ENCODE measurements around the gene PCMTD2.

The PCMTD2 gene

DNA sequence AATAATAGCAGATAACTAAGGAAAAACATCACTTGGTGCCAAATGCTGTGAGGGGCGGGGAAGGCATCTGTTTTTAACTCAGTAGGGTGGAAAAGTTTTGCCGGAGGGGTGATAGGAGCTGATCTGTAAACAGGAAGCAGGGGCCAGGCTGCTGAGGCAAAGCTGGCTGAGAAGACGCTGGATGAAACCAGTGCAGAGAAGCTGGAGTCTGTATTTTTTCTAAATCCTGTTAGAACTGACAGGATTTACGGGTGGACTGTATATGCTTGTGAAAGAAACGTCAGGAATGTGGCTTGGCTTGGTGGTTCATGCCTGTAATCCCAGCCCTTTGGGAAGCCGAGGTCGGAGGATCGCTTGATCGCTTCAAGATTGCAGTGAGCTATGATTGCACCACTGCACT, 5.6 kb downstream of the PCMTD2 start:
- TF ChIP-seq, protein P1, sequence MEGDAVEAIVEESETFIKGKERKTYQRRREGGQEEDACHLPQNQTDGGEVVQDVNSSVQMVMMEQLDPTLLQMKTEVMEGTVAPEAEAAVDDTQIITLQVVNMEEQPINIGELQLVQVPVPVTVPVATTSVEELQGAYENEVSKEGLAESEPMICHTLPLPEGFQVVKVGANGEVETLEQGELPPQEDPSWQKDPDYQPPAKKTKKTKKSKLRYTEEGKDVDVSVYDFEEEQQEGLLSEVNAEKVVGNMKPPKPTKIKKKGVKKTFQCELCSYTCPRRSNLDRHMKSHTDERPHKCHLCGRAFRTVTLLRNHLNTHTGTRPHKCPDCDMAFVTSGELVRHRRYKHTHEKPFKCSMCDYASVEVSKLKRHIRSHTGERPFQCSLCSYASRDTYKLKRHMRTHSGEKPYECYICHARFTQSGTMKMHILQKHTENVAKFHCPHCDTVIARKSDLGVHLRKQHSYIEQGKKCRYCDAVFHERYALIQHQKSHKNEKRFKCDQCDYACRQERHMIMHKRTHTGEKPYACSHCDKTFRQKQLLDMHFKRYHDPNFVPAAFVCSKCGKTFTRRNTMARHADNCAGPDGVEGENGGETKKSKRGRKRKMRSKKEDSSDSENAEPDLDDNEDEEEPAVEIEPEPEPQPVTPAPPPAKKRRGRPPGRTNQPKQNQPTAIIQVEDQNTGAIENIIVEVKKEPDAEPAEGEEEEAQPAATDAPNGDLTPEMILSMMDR (IDR thresholded peaks at IDR 0.05; ENCODE audit: unreplicated experiment in 3 of 3), result no peak
- peaks cover 71% of the 10 kb centered on the region for H3K4me1 Mint-ChIP-seq
- H3K9me3 Mint-ChIP-seq, result no peaks in the 10 kb centered on the region
- H3K27ac Mint-ChIP-seq, result peak overlapping the region; percentile 89 to 93 (median 93)
- H3K27me3 Mint-ChIP-seq (ENCODE audit: low read depth), result no peaks in the 10 kb centered on the region
- peaks cover 21% of the 10 kb centered on the region for H3K36me3 Mint-ChIP-seq (ENCODE audit: low read depth)
- peak overlapping the region; percentile 62 to 70 (median 62) for H3K4me3 Mint-ChIP-seq

DNA sequence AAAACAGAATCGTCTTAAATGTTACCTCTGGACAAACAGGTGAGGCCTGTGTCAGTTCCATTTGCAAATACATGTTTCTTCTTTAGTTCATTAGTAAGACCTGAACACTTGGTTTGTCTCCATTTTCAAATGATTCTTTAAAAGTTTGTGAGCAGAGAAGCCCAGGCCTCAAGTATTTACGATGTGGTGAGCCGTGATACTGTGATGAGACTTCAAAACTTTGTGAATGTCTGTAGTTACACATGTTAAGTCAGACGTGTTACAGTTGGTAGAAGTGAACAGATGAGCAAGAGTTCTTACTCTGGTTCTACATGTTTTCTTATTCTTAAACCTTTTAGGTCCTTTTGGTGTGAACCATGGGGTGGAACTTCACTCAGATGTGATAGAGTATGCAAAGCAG, 8.5 kb downstream of the PCMTD2 start:
- peaks cover 36% of the 10 kb centered on the region for H3K36me3 Mint-ChIP-seq (ENCODE audit: low read depth)
- H3K9me3 Mint-ChIP-seq, result no peaks in the 10 kb centered on the region
- H3K4me3 Mint-ChIP-seq, result no peak overlapping the region
- no peaks in the 10 kb centered on the region for H3K27me3 Mint-ChIP-seq (ENCODE audit: low read depth)
- TF ChIP-seq, protein P1 (IDR thresholded peaks at IDR 0.05; ENCODE audit: unreplicated experiment in 3 of 3), result no peak
- peaks cover 44% of the 10 kb centered on the region for H3K4me1 Mint-ChIP-seq
- no peak overlapping the region for H3K27ac Mint-ChIP-seq

DNA sequence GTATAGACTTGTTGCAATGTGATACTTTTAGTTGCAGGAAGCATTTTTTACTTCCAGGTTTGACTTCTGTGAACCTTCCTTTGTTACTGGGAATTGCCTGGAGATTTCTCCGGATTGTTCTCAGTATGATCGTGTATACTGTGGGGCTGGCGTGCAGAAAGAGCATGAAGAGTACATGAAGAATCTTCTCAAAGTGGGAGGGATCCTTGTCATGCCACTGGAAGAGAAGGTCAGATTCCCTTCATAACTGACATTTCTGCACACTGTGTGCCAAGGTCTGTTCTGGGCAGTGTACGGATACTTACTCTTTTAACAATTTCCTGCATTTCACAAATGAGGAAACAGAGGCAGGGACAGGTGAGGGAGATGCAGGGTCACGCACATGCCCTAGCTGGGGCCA, 9.7 kb downstream of the PCMTD2 start:
- Mint-ChIP-seq H3K27me3 (ENCODE audit: low read depth) (no peaks in the 10 kb centered on the region), H3K36me3 (ENCODE audit: low read depth) (peaks cover 47% of the 10 kb centered on the region), H3K4me1 (peaks cover 35% of the 10 kb centered on the region), H3K9me3 (no peaks in the 10 kb centered on the region), H3K27ac (peak overlapping the region; percentile 17 to 71 (median 32)), H3K4me3 (peak overlapping the region in 2 of 3 experiments; percentile 7)
- TF ChIP-seq, protein P1 (IDR thresholded peaks at IDR 0.05; ENCODE audit: unreplicated experiment in 3 of 3), result no peak

DNA sequence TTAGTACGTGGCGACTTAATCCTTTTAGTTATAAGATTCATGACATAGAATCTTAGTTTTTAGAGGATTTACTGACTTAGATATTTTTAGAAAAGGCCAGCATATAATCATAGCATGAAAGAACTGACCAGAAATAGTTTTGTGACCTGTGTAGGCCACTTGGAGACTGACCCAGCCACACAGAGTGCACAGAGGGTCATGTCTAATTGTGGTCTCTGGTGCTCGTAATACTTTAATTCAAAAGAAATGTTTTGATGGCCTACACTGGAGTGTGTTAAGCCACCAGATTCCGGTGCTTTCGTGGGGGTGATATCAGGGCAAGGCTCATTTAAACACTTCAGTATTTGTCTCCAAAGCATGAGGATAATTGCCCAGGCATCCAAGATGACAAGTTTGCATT, 11.4 kb downstream of the PCMTD2 start:
- Mint-ChIP-seq H3K4me3 (no peak overlapping the region), H3K27me3 (ENCODE audit: low read depth) (no peaks in the 10 kb centered on the region), H3K36me3 (ENCODE audit: low read depth) (peaks cover 53% of the 10 kb centered on the region), H3K9me3 (no peaks in the 10 kb centered on the region), H3K27ac (no peak overlapping the region), H3K4me1 (peaks cover 20% of the 10 kb centered on the region)
- TF ChIP-seq, protein P1 (IDR thresholded peaks at IDR 0.05; ENCODE audit: unreplicated experiment in 3 of 3), result no peak

DNA sequence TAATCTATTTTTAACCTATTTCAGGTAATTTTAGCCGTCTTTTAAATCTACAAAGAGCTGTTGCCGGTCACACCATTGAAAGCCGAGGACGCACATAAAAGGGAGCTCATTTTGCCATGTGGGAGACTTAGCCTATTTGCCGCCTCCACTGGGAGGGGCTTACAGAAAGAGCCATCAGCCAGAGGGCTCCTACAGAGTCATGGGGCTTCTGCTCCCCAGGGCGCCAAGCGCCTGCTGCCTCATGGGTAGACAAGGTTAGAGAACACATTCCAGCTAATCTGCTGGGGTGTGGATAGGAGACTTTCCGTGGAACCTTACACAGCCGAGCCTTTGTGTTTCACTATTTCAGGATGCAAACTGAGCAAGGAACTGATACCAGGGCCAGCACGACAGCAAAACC, 12.6 kb downstream of the PCMTD2 start:
- no peak overlapping the region for H3K27ac Mint-ChIP-seq
- H3K4me1 Mint-ChIP-seq, result peaks cover 15% of the 10 kb centered on the region
- H3K27me3 Mint-ChIP-seq (ENCODE audit: low read depth), result no peaks in the 10 kb centered on the region
- H3K4me3 Mint-ChIP-seq, result no peak overlapping the region
- TF ChIP-seq, protein P1 (IDR thresholded peaks at IDR 0.05; ENCODE audit: unreplicated experiment in 3 of 3), result no peak
- H3K9me3 Mint-ChIP-seq, result no peaks in the 10 kb centered on the region
- H3K36me3 Mint-ChIP-seq (ENCODE audit: low read depth), result peaks cover 54% of the 10 kb centered on the region

DNA sequence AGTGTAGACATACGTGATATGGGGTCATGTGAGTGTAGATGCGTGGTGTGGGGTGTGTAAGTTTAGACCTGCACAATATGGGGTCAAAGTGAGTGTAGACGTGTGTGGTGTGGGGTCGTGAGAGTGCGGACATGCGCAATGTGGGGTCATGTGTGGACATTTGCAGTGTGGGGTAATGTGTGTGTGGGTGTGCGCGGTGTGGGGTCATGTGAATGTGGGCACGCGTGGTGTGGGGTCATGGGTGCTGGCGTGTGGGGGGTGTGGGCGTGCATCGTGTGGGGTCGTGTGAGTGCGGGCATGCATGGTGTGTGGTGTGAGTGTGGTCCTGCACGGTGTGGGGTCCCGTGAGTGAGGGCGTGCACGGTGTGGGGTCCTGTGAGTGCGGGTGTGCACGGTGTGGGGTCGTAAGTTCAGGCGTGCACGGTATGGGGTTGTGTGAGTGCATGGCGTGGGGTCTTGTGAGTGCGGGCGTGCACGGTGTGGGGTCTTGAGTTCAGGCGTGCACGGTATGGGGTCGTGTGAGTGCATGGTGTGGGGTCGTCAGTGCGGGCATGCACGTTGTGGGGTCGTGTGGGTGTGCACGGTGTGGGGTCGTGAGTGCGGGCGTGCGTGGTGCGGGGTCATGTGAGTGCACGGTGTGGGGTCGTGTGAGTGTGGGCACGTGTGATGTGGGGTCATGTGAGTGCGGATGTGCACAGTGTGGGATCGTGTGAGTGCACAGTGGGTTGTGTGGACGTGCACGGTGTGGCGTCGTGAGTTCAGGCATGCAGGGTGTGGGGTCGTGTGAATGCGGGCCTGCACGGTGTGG, 14.3 kb downstream of the PCMTD2 start:
- H3K4me3 Mint-ChIP-seq, result no peak overlapping the region
- H3K36me3 Mint-ChIP-seq (ENCODE audit: low read depth), result peaks cover 60% of the 10 kb centered on the region
- H3K27me3 Mint-ChIP-seq (ENCODE audit: low read depth), result no peaks in the 10 kb centered on the region
- H3K4me1 Mint-ChIP-seq, result peaks cover 7% of the 10 kb centered on the region
- TF ChIP-seq, protein P1 (IDR thresholded peaks at IDR 0.05; ENCODE audit: unreplicated experiment in 3 of 3), result no peak
- no peaks in the 10 kb centered on the region for H3K9me3 Mint-ChIP-seq
- H3K27ac Mint-ChIP-seq, result peak overlapping the region in 1 of 3 experiments; percentile 31
